Measurements from ENCODE around the gene PCDHGA10.
"Not testable (repeated sequence)": the region's sequence is repeated elsewhere in the genome, so short reads cannot be mapped to it uniquely, and the experiment has no call there.

Gene PCDHGA10

DNA sequence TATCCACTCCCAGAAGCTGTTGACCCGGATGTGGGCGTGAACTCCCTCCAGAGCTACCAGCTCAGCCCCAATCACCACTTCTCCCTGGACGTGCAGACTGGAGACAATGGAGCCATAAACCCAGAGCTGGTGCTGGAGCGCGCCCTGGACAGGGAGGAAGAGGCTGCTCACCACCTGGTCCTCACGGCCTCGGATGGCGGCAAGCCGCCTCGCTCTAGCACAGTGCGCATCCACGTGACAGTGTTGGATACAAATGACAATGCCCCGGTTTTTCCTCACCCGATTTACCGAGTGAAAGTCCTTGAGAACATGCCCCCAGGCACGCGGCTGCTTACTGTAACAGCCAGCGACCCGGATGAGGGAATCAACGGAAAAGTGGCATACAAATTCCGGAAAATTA is 19.5 kb upstream of the PCDHGA10 start:
- DNase-seq, result no peak

DNA sequence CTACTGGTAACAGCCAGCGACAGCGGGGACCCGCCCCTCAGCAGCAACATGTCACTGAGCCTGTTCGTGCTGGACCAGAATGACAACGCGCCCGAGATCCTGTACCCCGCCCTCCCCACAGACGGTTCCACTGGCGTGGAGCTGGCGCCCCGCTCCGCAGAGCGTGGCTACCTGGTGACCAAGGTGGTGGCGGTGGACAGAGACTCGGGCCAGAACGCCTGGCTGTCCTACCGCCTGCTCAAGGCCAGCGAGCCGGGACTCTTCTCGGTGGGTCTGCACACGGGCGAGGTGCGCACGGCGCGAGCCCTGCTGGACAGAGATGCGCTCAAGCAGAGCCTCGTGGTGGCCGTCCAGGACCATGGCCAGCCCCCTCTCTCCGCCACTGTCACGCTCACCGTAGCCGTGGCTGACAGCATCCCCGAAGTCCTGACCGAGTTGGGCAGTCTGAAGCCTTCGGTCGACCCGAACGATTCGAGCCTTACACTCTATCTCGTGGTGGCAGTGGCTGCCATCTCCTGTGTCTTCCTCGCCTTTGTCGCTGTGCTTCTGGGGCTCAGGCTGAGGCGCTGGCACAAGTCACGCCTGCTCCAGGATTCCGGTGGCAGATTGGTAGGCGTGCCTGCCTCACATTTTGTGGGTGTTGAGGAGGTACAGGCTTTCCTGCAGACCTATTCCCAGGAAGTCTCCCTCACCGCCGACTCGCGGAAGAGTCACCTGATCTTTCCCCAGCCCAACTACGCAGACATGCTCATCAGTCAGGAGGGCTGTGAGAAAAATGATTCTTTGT is 18.2 kb upstream of the PCDHGA10 start:
- not testable (repeated sequence) for DNase-seq

DNA sequence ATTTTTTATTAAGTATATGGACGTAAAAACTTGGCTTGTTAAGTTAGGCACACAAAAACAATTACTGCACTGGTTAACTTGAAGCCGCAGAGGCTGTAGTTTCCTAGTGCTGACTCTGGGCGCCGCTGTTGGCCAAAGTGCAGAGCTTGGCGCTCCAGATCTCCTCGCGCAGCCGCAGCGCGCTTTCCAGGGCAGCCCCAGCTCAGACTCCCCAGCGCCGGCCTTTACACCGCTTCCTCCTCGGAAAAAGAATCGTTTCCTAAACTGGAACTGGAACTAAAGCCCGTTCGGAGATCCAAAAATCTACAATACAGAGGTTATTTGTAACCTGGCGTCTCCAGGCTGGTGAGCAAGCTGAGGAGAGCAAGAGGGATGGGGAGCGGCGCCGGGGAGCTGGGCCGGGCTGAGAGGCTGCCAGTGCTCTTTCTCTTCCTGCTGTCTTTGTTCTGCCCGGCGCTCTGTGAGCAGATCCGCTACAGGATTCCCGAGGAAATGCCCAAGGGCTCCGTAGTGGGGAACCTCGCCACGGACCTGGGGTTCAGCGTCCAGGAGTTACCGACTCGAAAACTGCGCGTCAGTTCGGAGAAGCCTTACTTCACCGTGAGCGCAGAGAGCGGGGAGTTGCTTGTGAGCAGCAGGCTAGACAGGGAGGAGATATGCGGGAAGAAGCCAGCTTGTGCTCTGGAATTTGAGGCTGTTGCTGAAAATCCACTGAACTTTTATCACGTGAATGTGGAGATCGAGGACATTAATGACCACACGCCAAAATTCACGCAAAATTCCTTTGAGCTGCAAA is 14.8 kb upstream of the PCDHGA10 start, which contains the start of gene PCDHGB5:
PCDHGB5 (plus strand) TSS at position 192 of the 796 bp plus-strand sequence; CDS start at position 373, 181 bp downstream.
- DNase-seq, result peak in 1 of 2 experiments; percentile 36

DNA sequence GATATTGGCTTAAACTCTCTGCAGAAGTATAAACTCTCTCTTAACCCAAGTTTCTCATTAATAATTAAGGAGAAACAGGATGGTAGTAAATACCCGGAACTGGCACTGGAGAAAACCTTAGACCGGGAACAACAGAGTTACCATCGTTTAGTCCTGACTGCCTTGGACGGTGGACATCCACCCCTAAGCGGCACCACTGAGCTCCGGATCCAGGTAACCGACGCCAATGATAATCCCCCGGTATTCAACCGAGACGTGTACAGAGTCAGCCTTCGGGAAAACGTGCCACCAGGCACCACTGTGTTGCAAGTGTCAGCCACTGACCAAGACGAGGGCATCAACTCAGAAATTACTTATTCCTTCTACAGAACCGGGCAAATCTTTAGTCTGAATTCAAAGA is 14.2 kb upstream of the PCDHGA10 start:
- no peak for DNase-seq

DNA sequence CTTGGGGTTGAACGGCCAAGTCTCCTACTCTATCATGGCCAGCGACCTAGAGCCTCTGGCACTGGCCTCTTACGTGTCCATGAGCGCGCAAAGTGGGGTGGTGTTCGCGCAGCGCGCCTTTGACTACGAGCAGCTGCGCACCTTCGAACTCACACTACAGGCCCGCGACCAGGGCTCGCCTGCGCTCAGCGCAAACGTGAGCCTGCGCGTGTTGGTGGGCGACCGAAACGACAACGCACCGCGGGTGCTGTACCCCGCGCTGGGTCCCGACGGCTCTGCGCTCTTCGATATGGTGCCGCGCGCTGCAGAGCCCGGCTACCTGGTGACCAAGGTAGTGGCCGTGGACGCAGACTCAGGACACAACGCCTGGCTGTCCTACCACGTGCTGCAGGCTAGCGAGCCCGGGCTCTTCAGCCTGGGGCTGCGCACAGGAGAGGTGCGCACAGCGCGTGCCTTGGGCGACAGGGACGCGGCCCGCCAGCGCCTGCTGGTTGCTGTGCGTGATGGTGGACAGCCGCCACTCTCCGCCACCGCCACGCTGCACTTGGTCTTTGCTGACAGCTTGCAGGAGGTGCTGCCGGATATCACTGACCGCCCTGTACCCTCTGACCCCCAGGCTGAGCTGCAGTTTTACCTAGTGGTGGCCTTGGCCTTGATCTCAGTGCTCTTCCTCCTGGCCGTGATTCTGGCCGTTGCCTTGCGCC is 13.1 kb upstream of the PCDHGA10 start:
- DNase-seq, result no peak

GRCh38 chr5:141402553-141403243 is 10.1 kb upstream of the PCDHGA10 start, which contains the start of gene PCDHGA9:
TSS of gene PCDHGA9 (plus strand) at chr5:141402778. CDS start at chr5:141402953, 175 bp downstream.
- DNase-seq, result no peak

DNA sequence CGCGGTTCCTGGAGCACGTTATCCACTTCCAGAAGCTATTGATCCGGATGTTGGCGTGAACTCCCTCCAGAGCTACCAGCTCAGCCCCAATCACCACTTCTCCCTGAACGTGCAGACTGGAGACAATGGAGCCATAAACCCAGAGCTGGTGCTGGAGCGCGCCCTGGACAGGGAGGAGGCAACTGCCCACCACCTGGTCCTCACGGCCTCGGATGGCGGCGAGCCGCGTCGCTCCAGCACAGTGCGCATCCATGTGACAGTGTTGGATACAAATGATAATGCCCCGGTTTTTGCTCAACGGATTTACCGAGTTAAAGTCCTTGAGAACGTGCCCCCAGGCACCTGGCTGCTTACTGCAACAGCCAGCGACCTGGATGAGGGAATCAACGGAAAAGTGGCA is 9.4 kb upstream of the PCDHGA10 start:
- DNase-seq, result no peak

DNA sequence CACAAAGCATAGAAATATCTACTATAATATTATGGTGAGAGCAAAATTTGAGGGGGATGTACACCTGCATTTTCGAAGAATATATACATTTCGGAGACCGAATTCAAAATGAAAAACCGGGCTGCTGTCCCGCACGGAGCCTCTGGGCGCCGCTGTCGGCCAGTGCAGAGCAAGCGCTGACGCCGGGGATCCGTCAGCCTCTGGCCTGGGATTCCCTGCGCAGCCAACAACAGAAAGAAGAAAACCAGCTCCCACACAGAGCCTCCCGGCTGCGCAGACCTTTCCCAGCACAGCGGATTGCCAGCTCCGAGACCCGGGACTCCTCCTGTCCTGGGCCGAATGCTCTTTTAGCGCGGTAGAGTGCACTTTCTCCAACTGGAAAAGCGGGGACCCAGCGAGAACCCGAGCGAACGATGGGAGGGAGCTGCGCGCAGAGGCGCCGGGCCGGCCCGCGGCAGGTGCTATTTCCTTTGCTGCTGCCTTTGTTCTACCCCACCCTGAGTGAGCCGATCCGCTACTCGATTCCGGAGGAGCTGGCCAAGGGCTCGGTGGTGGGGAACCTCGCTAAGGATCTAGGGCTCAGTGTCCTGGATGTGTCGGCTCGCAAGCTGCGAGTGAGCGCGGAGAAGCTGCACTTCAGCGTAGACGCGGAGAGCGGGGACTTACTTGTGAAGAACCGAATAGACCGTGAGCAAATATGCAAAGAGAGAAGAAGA is 4.8 kb upstream of the PCDHGA10 start, which contains the start of gene PCDHGB6:
PCDHGB6 (plus strand) TSS at position 232 of the 716 bp plus-strand sequence; CDS start at position 414, 182 bp downstream.
- peak; percentile 44 to 53 for DNase-seq

GRCh38 chr5:141409598-141410306 is 3.0 kb upstream of the PCDHGA10 start:
- no peak for DNase-seq

GRCh38 chr5:141411575-141411974 is 1.2 kb upstream of the PCDHGA10 start:
- no peak for DNase-seq

GRCh38 chr5:141413540-141414069 is 818 bp downstream of the PCDHGA10 start:
- no peak for DNase-seq

GRCh38 chr5:141414548-141415274 is 1.9 kb downstream of the PCDHGA10 start:
- not testable (repeated sequence) for DNase-seq

DNA sequence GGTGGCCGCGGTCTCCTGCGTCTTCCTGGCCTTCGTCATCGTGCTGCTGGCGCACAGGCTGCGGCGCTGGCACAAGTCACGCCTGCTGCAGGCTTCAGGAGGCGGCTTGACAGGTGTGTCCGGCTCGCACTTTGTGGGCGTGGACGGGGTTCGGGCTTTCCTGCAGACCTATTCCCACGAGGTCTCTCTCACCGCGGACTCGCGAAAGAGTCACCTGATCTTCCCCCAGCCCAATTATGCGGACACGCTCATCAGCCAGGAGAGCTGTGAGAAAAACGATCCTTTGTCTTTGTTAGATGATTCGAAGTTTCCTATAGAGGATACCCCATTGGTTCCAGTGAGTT is 2.5 kb downstream of the PCDHGA10 start:
- DNase-seq, result not testable (repeated sequence)

- peak; percentile 61 to 68 for DNase-seq
Observed at GRCh38 chr5:141417494-141418172, 4.8 kb downstream of the PCDHGA10 start, which contains the start of gene PCDHGB7. TSS of gene PCDHGB7 (plus strand) at chr5:141417677. CDS start at chr5:141417860, 183 bp downstream.

DNA sequence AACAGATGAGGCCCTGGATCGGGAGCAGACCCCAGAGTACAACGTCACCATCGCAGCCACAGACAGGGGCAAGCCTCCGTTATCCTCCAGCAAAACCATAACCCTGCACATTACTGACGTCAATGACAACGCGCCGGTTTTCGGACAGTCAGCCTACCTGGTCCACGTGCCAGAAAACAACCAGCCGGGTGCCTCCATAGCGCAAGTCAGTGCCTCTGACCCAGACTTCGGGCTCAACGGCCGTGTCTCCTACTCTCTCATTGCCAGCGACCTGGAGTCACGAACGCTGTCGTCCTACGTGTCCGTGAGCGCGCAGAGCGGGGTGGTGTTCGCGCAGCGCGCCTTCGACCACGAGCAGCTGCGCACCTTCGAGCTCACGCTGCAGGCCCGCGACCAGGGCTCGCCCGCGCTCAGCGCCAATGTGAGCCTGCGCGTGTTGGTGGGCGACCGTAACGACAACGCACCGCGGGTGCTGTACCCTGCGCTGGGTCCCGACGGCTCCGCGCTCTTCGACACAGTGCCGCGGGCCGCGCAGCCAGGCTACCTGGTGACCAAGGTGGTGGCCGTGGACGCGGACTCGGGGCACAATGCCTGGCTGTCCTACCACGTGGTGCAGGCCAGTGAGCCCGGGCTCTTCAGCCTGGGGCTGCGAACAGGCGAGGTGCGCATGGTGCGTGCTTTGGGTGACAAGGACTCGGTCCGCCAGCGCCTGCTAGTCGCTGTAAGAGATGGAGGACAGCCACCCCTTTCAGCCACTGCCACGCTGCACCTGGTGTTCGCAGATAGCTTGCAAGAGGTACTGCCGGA is 6.5 kb downstream of the PCDHGA10 start:
- no peak for DNase-seq

- DNase-seq, result peak; percentile 62
Observed at GRCh38 chr5:141420855-141421488, 8.2 kb downstream of the PCDHGA10 start, which contains the start of gene PCDHGA11. TSS of gene PCDHGA11 (plus strand) at chr5:141421051. CDS start at chr5:141421228, 177 bp downstream.

- DNase-seq, result no peak
Observed at GRCh38 chr5:141421489-141421855, 8.7 kb downstream of the PCDHGA10 start.

Measured in activated CD4-positive, alpha-beta T cell treated with anti-CD3 and anti-CD28 coated beads, Interleukin-2, amount 50 U/mL, for 48 hours (primary cell).